ENCODE results near the gene MYPOP. TPM values are rescaled to one million over a fixed set of nuclear protein-coding genes. Genes with fewer than 3 reads are reported as not detected.
A peak's percentile ranks its signal among the peaks of the same experiment; 100 is the strongest.

Gene MYPOP
- total and polyA plus RNA-seq, 10 of the 15 experiments (the other 5 are each of a cell fraction or from before 2014, with no cell fraction given) = 0.47 to 9.4 (median 1.4) TPM

DNA sequence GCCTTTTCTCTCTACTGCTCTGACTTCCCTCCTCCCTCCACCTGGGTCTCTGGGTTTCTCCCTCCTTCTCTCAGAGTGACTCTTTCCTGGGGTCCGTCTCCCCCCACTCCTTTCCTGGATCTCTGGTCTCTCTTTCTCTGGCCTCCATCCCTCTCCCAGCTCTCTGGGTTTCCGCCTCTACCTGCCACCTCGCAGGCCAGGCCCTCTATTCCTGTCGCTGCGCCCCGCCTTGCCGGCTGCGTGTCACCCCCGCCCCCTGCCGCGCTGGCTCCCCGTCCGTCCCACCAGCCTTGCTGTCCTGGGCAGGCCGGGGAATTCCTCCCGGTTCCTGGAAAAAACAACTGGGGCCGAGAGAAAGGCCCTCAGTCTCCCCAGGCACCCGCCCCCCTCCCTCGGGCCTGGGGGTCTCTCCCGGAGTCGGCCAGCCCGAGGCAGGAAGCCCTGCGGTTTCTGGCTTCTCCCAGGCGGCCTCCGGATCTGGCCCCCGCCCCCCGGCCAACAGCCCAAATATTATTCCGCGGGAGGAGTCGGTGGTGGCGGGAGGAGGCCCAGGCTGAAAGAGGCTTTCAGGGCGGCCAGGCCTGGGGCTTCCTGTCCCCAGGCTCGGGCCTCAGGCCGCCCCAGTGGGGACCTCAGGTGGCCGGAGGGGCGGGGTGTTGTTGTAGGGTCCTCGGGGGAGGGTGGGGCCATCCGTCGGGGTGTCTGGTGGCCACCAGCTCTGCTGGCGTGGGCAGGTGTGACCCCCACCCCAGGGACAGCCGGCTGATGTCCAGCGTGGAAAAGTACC is 25.8 kb downstream of the MYPOP start:
- TF ChIP-seq ZSCAN29 (IDR thresholded peaks at IDR 0.05) (no peak), ATF7 (IDR thresholded peaks at IDR 0.05; ENCODE audit: low read depth) (peak; percentile 0; the same call in 1 of the 2 replicates), IKZF1 (conservative IDR thresholded peaks at IDR 0.05) (peak; percentile 75), IKZF2 (IDR thresholded peaks at IDR 0.05) (peak; percentile 57 to 61), TAF1 (IDR thresholded peaks at IDR 0.05; ENCODE audit: borderline replicate concordance, low read depth, low read length) (0 out of 2 replicates have a peak, but pooled peaks have one; percentile 10), CREB1 (IDR thresholded peaks at IDR 0.05; ENCODE audit: low read depth) (no peak), CBX5 (IDR thresholded peaks at IDR 0.05; ENCODE audit: low read depth) (no peak), POLR2A (IDR thresholded peaks at IDR 0.05; ENCODE audit: low read depth, low read length) (peak; percentile 60), HDGF (IDR thresholded peaks at IDR 0.05) (peak; percentile 98; the same call in 1 of the 2 replicates), RB1 (IDR thresholded peaks at IDR 0.05; ENCODE audit: borderline replicate concordance) (0 out of 2 replicates have a peak, but pooled peaks have one; percentile 32), NBN (IDR thresholded peaks at IDR 0.05) (peak; percentile 78; the same call in 1 of the 2 replicates), GATAD2B (conservative IDR thresholded peaks at IDR 0.05; ENCODE audit: low read depth) (0 out of 2 replicates have a peak, but pooled peaks have one; percentile 31), BRCA1 (IDR thresholded peaks at IDR 0.05; ENCODE audit: low read depth, low read length) (no peak), SMAD1 (IDR thresholded peaks at IDR 0.05; ENCODE audit: low read depth, partially characterized antibody) (peak; percentile 10), MTA2 (IDR thresholded peaks at IDR 0.05; ENCODE audit: low read depth) (peak; percentile 36; the same call in 1 of the 2 replicates)
- TF ChIP-seq, protein P1, sequence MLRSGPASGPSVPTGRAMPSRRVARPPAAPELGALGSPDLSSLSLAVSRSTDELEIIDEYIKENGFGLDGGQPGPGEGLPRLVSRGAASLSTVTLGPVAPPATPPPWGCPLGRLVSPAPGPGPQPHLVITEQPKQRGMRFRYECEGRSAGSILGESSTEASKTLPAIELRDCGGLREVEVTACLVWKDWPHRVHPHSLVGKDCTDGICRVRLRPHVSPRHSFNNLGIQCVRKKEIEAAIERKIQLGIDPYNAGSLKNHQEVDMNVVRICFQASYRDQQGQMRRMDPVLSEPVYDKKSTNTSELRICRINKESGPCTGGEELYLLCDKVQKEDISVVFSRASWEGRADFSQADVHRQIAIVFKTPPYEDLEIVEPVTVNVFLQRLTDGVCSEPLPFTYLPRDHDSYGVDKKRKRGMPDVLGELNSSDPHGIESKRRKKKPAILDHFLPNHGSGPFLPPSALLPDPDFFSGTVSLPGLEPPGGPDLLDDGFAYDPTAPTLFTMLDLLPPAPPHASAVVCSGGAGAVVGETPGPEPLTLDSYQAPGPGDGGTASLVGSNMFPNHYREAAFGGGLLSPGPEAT (IDR thresholded peaks at IDR 0.05; ENCODE audit: low read depth) = 0 out of 2 replicates have a peak, but pooled peaks have one; percentile 29
- TF ChIP-seq, protein P2, sequence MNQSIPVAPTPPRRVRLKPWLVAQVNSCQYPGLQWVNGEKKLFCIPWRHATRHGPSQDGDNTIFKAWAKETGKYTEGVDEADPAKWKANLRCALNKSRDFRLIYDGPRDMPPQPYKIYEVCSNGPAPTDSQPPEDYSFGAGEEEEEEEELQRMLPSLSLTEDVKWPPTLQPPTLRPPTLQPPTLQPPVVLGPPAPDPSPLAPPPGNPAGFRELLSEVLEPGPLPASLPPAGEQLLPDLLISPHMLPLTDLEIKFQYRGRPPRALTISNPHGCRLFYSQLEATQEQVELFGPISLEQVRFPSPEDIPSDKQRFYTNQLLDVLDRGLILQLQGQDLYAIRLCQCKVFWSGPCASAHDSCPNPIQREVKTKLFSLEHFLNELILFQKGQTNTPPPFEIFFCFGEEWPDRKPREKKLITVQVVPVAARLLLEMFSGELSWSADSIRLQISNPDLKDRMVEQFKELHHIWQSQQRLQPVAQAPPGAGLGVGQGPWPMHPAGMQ (IDR thresholded peaks at IDR 0.05; ENCODE audit: borderline replicate concordance) = no peak
- TF ChIP-seq, protein P3, sequence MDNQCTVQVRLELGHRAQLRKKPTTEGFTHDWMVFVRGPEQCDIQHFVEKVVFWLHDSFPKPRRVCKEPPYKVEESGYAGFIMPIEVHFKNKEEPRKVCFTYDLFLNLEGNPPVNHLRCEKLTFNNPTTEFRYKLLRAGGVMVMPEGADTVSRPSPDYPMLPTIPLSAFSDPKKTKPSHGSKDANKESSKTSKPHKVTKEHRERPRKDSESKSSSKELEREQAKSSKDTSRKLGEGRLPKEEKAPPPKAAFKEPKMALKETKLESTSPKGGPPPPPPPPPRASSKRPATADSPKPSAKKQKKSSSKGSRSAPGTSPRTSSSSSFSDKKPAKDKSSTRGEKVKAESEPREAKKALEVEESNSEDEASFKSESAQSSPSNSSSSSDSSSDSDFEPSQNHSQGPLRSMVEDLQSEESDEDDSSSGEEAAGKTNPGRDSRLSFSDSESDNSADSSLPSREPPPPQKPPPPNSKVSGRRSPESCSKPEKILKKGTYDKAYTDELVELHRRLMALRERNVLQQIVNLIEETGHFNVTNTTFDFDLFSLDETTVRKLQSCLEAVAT (IDR thresholded peaks at IDR 0.05) = peak; percentile 80
- ChIA-PET CTCF (interaction anchor here (1.1 to 1.2 kb wide), 2 partner anchors 12 to 13 kb away, joined by 3 read pairs; partner anchors contain the start of gene FOXA3), SMC1A (ENCODE audit: uncharacterized antibody, unreplicated experiment) (interaction anchor here (1.2 kb wide), 1 partner anchor 12 kb away, joined by 4 read pairs; no protein-coding TSS in a partner anchor), POLR2A (interaction anchor here (0.7 to 1.5 kb wide), 5 partner anchors 9 to 1031 kb away, joined by 3 to 4 read pairs (median 3); partner anchors contain the start of genes FOXA3, IRF2BP1 and SYMPK), RAD21 (ENCODE audit: unreplicated experiment) (interaction anchor here (1.2 kb wide), 1 partner anchor 12 kb away, joined by 4 read pairs; the partner anchor contains the start of gene FOXA3)
- intact Hi-C loops (cut with micrococcal nuclease; ENCODE audit: unreplicated experiment) (no loop called here), in situ Hi-C loops (cut with MboI) (no loop called here)
- ATAC-seq (peak; percentile 73), FAIRE-seq (no peak), DNase-seq (ENCODE audit: low read depth, low spot score) (no peak)
- BruUV-seq (replicated peaks) = no TSS peak
- Histone ChIP-seq H4K20me1 (ENCODE audit: control insufficient read depth, insufficient read depth) (no peaks in the 10 kb centered on the region), H3K79me2 (ENCODE audit: control insufficient read depth, insufficient read depth, low read length) (no peaks in the 10 kb centered on the region), H3K27ac (ENCODE audit: control insufficient read depth, insufficient read depth) (peak overlapping the region; percentile 17; the same call in 1 of the 2 replicates), H3K9ac (ENCODE audit: control insufficient read depth, insufficient read depth, low read length) (peak overlapping the region; percentile 69), H3K9me3 (replicated peaks; ENCODE audit: control insufficient read depth, insufficient read depth, low read length) (no peaks in the 10 kb centered on the region), H3K4me1 (ENCODE audit: control insufficient read depth, insufficient read depth, low read length) (peaks cover 14% of the 10 kb centered on the region), H3K4me2 (ENCODE audit: control insufficient read depth, insufficient read depth) (peak overlapping the region; percentile 81), H2AFZ (ENCODE audit: control insufficient read depth, low read depth, low read length) (peak overlapping the region; percentile 86), H3K36me3 (ENCODE audit: control insufficient read depth in 2 of 2, insufficient read depth in 2 of 2, low read length in 1 of 2) (no peaks in the 10 kb centered on the region), H3K27me3 (replicated peaks in 1 of 2; ENCODE audit: control insufficient read depth in 2 of 2, insufficient read depth in 2 of 2, low read length in 1 of 2) (no peaks in the 10 kb centered on the region), H3K4me3 (peak overlapping the region; percentile 48)
- 9% methylated on average over 39 of the region's 41 CpGs for WGBS (ENCODE audit: insufficient coverage, insufficient replicate concordance, low lambda C conversion rate, missing lambda C conversion rate)

Data from GM12878 (cell line).